ENCODE measurements around the gene GTF3C5.

The GTF3C5 gene

GRCh38 chr9:133104718-133105460 lies 74.1 kb downstream of the GTF3C5 start:
- no peak overlapping the region for H3K4me3 ChIP-seq (ENCODE audit: low read depth, low read length)
- no peak for TF ChIP-seq CTCF (IDR thresholded peaks at IDR 0.05; ENCODE audit: insufficient read depth, low read depth, low read length, missing control alignments)
- no peak for DNase-seq (ENCODE audit: low read depth)

- no peak for TF ChIP-seq CTCF (IDR thresholded peaks at IDR 0.05; ENCODE audit: insufficient read depth, low read depth, low read length, missing control alignments)
- H3K4me3 ChIP-seq (ENCODE audit: low read depth, low read length): no peak overlapping the region
- no peak for DNase-seq (ENCODE audit: low read depth)
These were observed 74.6 kb downstream of the GTF3C5 start for GRCh38 chr9:133105461-133105770.

- H3K4me3 ChIP-seq (ENCODE audit: low read depth, low read length): no peak overlapping the region
- TF ChIP-seq CTCF (IDR thresholded peaks at IDR 0.05; ENCODE audit: insufficient read depth, low read depth, low read length, missing control alignments): no peak
- no peak for DNase-seq (ENCODE audit: low read depth)
These were observed 75.9 kb downstream of the GTF3C5 start for GRCh38 chr9:133106511-133107244.

GRCh38 chr9:133107245-133107722 lies 76.5 kb downstream of the GTF3C5 start:
- no peak overlapping the region for H3K4me3 ChIP-seq (ENCODE audit: low read depth, low read length)

More at GRCh38 chr9:133107245-133107722, 76.5 kb downstream of the GTF3C5 start:
- DNase-seq (ENCODE audit: low read depth): no peak
- TF ChIP-seq CTCF (IDR thresholded peaks at IDR 0.05; ENCODE audit: insufficient read depth, low read depth, low read length, missing control alignments): no peak
